Cerebellar cortex (tissue), 1 donor: ENCODE data around the gene HCAR2.
"Not testable (repeated sequence)": the region's sequence is repeated elsewhere in the genome, so short reads cannot be mapped to it uniquely, and the experiment has no call there.

Experiments
- DNase-seq: peaks from one replicate; pipeline ENCODE4 v3.0.0-alpha.2; 2015; ENCODE audit warnings: low spot score

HCAR2 gene

DNA sequence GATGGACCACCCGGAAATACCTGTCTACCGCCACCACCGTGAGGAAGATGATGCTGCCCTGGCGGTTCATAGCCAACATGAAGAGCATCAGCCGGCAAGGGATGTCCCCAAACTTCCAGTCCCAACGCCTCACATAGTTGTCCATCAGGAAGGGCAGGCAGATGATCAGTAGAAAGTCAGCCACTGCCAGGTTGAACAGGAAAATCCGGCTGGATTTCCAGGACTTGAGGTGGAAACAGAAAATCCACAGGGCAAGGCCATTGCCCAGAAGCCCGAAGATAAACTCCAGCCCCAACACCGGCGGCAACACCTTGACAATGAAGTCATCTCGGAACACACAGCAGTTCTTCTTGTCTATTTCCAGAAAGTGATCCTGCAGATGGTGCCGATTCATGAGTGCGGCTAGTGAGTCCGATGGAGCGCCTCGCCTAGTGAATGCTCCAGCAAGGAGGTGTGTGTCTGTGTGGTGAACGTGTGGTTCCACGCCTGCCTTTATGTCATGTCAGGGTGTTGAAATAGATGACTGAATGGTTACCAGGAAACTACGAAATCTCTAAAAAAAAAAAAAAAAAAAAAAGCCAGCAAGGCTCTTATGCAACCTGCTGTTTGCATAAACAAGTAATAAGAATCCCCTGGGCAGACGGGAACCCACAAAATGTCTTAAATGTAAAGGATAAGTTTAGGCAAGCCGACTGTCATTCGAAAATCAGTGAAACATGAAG is at the start of gene HCAR2:
TSS of gene HCAR2 (minus strand) at position 468 of the 722 bp plus-strand sequence. CDS start at position 394, 74 bp downstream.
- DNase-seq: peak; percentile 6

DNA sequence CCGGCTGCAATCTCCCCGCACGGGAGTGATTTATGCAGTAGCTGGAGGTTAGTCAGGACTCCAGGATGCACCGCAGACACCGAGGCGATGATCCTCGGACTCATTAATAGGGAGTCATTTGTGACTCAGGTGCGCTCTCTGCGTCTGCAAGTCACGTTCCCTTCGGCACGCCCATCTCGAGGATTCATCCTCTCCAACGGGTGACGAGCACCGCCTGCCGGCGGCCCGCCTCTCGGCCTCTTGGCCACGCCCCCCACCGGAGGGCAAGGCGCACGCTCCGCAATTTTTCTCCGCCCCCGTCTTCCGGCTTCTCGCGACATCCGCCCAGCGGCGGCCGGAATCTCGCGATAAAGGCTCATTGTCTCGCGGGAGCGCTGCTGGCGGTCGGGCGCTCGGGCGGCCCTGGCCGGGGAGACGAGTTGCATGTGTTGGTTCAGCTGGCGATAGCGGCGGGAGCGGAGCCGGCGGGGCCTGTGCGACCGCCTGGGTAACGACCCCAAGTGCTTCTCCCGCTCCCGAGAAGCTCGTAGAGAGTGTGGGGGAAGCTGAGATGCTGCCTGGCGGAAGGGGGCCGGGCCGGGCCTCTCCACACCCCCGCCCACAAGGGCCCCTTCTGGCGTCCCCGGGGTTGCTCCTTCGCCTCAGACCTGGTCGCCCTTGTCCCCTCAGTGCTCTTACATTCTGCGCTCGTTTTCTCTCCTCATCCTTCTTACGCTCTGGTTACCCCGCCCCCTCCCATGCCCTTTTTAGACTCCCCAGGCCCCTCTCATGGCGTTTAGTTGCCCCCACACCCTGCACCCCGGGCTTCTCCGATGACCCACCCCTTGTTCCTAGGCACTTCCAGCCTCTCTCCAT is 49.5 kb upstream of the HCAR2 start, which contains the start of gene DENR:
TSS of gene DENR (plus strand) at position 361 of the 855 bp plus-strand sequence. CDS start 878 bp downstream, outside the sequence.
- peak; percentile 97 for DNase-seq

- DNase-seq: not testable (repeated sequence)
Observed at GRCh38 chr12:122750781-122751515, 47.8 kb upstream of the HCAR2 start.

GRCh38 chr12:122749569-122750332 is 46.6 kb upstream of the HCAR2 start:
- DNase-seq: no peak

GRCh38 chr12:122747224-122748135 is 44.3 kb upstream of the HCAR2 start:
- no peak for DNase-seq

DNA sequence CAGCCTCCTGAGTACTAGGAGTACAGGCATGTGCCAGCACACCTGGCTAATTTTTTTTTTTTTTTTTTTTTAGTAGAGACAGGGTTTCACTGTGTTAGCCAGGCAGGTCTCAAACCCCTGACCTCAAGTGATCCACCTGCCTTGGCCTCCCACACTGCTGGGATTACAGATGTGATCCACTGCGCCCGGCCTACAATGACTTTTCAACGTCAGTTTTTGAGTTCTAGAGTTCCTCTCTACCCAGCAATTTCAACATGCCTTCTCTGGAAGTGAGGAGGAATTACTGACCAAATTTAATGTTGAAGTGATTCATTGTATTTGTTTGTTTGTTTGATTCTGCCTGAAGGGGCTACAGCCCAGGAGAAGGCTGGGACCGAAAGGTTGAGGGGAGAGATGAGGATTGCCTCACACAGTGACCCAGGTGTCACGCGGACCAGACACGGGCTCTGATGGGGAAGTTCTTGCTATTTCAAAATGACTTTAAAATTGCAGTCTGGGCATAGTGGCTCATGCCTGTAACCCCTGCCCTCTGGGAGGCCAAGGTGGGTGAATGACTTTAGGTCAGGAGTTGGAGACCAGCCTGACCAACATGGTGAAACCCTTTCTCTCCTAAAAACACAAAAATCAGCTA is 40.9 kb upstream of the HCAR2 start:
- DNase-seq: no peak

DNA sequence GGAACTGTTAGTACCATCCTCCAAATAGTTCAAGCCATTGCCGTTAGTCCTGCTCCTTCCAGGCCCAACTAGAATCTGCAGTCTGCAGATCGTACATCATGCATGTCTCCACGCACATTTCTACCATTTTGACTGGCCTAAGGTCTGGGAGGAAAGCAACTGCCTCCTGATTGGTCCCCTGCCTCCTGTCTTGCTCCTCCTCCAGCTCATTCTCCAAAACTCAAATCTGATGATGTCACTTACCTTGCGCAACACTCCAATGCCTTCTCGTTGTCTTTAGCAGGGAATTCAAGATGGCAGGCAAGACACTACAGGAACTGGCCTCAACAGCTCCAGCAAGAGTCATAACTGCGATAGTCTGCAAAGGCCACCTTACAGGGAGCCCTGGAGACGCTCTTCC is 37.2 kb upstream of the HCAR2 start:
- DNase-seq: no peak

GRCh38 chr12:122738571-122738970 is 35.4 kb upstream of the HCAR2 start:
- no peak for DNase-seq

DNA sequence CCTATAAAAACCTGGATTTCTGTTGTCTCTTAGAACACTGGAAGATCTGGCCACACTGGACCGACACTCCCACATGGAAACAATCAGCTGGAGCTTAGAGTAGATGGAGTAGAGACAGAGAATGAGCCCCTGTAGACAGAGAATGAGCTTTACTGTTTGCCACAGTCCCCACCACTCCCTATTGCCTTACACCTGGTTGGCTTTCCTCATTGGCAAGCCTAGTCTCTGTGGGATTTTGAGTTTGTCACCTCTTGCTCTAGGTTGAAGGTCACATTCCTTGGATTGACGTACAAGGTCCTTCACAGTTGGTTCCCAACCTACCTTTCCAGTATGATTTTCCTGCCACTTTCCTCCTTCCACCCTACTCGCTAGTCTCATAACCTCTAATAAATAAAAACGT is 29.5 kb upstream of the HCAR2 start:
- no peak for DNase-seq

GRCh38 chr12:122732170-122732569 is 29.0 kb upstream of the HCAR2 start:
- no peak for DNase-seq

DNA sequence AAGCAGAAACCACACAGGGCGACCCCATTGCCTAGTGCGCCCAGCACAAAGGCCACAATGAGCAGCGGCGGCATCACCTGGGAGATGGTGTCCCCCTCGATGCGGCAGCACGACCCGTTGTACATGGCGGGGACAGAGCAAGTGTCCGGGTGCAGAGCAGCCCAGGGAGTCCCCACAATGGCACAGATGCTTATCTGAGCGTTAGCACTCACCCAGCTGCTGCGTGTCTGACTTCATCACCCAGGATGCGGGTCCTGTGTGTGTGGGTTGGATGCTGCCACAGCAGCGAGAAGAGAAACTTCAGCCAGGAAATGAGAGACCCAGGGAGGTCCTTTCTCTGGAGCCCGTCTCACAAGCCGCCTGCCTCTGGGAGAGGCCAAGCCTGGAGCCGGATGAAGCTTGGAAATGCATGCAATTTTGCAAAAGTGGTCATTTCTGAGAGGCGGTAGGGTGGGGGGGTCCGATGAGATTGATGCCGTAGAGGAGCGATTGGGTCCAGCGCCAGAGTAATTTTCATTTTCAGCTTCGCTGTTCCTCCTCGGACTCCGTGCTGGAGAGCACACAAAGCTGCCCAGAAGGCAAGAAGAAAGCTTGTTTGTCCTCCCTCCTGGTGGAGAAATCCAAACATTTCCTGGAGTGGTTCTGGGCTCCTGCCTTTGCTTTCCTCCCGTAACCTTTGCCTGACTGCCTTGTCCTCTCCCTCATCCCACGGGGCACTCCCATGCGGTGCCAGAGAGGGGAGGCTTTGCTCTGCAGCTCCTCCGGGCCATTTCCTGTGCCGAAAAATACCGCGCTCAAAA is 27.3 kb upstream of the HCAR2 start, which contains the start of gene HCAR1:
TSS of gene HCAR1 (minus strand) at position 630 of the 800 bp plus-strand sequence. CDS start at position 125, 505 bp downstream.
- DNase-seq: no peak

DNA sequence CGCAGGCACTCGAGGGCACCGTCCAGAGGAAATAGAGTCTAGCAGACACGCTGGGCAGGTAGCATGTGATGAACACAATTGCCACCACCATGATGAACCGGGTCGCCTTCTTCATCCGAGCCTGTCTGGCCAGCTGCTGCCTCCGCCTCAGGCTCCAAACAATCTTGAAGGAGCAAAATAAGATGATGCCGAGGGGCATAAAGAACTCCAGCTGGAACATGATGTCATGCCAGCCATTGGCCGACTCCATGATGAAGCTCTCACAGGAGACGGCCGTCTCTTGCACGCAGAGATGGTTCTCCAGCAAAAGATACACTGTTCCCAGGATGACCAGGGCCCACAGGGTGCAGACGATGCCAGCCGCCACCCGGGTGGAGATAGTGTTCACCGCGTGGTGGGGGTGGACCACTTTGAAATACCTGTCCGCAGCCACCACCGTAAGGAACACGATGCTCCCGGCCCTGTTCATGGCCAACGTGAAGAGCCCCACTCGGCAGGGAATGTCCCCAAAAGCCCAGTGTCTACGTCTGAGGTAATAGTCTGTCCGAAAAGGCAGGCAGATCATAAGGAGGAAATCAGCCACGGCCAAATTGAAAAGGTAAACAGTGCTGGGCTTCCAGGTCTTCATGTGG is 26.5 kb upstream of the HCAR2 start:
- no peak for DNase-seq

- DNase-seq: no peak
Observed at GRCh38 chr12:122726080-122726558, 23.0 kb upstream of the HCAR2 start.

GRCh38 chr12:122725452-122726079 is 22.4 kb upstream of the HCAR2 start:
- DNase-seq: no peak

DNA sequence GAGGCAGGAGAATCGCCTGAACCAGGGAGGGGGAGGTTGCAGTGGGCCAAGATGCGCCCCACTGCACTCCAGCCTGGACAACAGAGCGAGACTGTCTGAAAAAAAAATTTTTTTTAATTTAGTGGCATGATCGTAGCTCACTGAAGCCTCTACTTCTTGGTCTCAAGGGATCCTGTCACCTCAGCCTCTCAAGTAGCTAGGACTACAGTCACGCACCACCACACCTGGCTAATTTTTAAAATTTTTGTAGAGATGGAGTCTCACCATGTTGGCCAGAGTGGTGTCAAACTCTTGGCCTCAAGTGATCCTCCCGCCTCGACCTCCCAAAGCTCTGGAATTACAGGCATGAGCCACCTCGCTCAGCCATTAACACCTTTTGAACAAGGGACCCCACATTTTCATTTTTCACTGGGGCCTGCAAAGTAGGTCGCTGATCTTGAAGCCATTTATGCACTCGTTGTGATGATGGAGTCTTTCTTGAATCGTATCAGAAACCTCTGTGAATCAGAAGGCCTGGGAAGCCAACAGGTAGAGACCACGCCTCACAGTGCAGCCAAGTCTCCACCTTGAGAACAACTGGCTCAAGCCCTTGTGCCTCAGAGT is 21.6 kb upstream of the HCAR2 start:
- DNase-seq: no peak

- no peak for DNase-seq
Observed at GRCh38 chr12:122722387-122722786, 19.2 kb upstream of the HCAR2 start.

GRCh38 chr12:122721057-122721545 is 17.9 kb upstream of the HCAR2 start:
- DNase-seq: no peak
